Calu3 (cell line): Measurements from ENCODE around the gene TBRG4. TPM values are rescaled to one million over a fixed set of nuclear protein-coding genes. Genes with fewer than 3 reads are reported as not detected.
A peak's percentile ranks its signal among the peaks of the same experiment; 100 is the strongest.

Experiments
- BruUV-seq: library from RNA; stranded (reverse); fragments of 400-500 nt; replicated peaks from 2 replicates; lab custom pipeline; 2021; lab: Mats Ljungman, UMichigan
- CTCF ChIA-PET: fragments of 300-600 bp; sonication (Branson Sonifier 250); formaldehyde crosslinking; loops from one replicate; lab custom pipeline; 2022; ENCODE audit warnings: antibody characterized with exemption; lab: Charles Lee
- DNase-seq: peaks from one replicate; pipeline ENCODE4 v3.0.0; 2022
- H3K27ac Mint-ChIP-seq: one replicate; pipeline ENCODE4 v1.8.0; 2022; ENCODE audit warnings: mixed read lengths; ENCODE audit not compliant: unreplicated experiment
- H3K27me3 Mint-ChIP-seq: one replicate; pipeline ENCODE4 v1.8.0; 2022; ENCODE audit warnings: mixed read lengths; ENCODE audit not compliant: unreplicated experiment
- H3K36me3 Mint-ChIP-seq: one replicate; pipeline ENCODE4 v1.8.0; 2022; ENCODE audit warnings: mild to moderate bottlenecking, moderate library complexity, mixed read lengths; ENCODE audit not compliant: insufficient read depth, unreplicated experiment
- H3K4me1 Mint-ChIP-seq: one replicate; pipeline ENCODE4 v1.8.0; 2022; ENCODE audit warnings: mild to moderate bottlenecking, low read depth, mixed read lengths; ENCODE audit not compliant: unreplicated experiment
- H3K4me3 Mint-ChIP-seq: one replicate; pipeline ENCODE4 v1.8.0; 2022; ENCODE audit warnings: mild to moderate bottlenecking, low read depth, moderate library complexity, mixed read lengths; ENCODE audit not compliant: unreplicated experiment
- H3K9me3 Mint-ChIP-seq: one replicate; pipeline ENCODE4 v1.8.0; 2022; ENCODE audit warnings: low read depth, mixed read lengths; ENCODE audit not compliant: unreplicated experiment
- intact Hi-C: fragments of 100-400 bp; cut with micrococcal nuclease; formaldehyde crosslinking; loops from one replicate; pipeline ENCODE4 v1.10.0; 2022; ENCODE audit not compliant: unreplicated experiment
- total RNA-seq: library from RNA; stranded (reverse); gene quantifications from 2 replicates; pipeline ENCODE4 v1.2.3, GENCODE V29; 2022
- TF ChIP-seq, protein P1 (sequence below): fragments of 200-600 bp; IDR thresholded peaks from one replicate; pipeline ENCODE4 v1.8.0; 2022; ENCODE audit warnings: antibody characterized with exemption; ENCODE audit not compliant: unreplicated experiment

Gene TBRG4
- total RNA-seq, 1 experiment from 2014 or later: 191 TPM

DNA sequence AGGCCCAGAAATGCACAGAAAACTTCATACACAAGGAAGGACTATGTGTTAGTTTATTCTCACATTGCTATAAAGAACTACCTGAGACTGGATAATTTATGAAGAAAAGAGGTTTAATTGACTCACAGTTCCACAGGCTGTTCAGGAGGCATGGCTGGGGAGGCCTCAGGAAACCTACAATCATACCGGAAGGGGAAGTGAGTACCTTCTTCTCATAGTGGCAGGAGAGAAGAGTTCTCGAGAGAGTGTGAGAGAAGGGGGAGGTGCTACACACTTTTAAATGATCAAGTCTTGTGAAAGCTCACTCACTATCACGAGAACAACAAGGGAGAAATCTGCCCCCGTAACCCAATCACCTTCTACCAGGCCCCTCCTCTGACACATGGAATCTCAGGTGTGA lies 29.3 kb upstream of the TBRG4 start:
- CTCF ChIA-PET: no interaction called here
- no peak for DNase-seq
- peaks cover 65% of the 10 kb centered on the region for H3K27me3 Mint-ChIP-seq
- no peaks in the 10 kb centered on the region for H3K9me3 Mint-ChIP-seq
- intact Hi-C loops: no loop called here
- peaks cover 6% of the 10 kb centered on the region for H3K4me1 Mint-ChIP-seq
- H3K4me3 Mint-ChIP-seq: no peak overlapping the region
- TF ChIP-seq, protein P1, sequence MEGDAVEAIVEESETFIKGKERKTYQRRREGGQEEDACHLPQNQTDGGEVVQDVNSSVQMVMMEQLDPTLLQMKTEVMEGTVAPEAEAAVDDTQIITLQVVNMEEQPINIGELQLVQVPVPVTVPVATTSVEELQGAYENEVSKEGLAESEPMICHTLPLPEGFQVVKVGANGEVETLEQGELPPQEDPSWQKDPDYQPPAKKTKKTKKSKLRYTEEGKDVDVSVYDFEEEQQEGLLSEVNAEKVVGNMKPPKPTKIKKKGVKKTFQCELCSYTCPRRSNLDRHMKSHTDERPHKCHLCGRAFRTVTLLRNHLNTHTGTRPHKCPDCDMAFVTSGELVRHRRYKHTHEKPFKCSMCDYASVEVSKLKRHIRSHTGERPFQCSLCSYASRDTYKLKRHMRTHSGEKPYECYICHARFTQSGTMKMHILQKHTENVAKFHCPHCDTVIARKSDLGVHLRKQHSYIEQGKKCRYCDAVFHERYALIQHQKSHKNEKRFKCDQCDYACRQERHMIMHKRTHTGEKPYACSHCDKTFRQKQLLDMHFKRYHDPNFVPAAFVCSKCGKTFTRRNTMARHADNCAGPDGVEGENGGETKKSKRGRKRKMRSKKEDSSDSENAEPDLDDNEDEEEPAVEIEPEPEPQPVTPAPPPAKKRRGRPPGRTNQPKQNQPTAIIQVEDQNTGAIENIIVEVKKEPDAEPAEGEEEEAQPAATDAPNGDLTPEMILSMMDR: no peak
- no TSS peak for BruUV-seq
- H3K27ac Mint-ChIP-seq: no peak overlapping the region
- no peaks in the 10 kb centered on the region for H3K36me3 Mint-ChIP-seq

GRCh38 chr7:45138433-45139267 lies 27.2 kb upstream of the TBRG4 start:
- H3K27me3 Mint-ChIP-seq: peaks cover 53% of the 10 kb centered on the region
- TF ChIP-seq, protein P1: no peak
- BruUV-seq: no TSS peak
- peaks cover 7% of the 10 kb centered on the region for H3K4me1 Mint-ChIP-seq
- no peaks in the 10 kb centered on the region for H3K9me3 Mint-ChIP-seq
- CTCF ChIA-PET: no interaction called here
- H3K4me3 Mint-ChIP-seq: no peak overlapping the region
- no peak for DNase-seq
- no peak overlapping the region for H3K27ac Mint-ChIP-seq
- intact Hi-C loops: no loop called here
- H3K36me3 Mint-ChIP-seq: no peaks in the 10 kb centered on the region

- peaks cover 66% of the 10 kb centered on the region for H3K27me3 Mint-ChIP-seq
- no peaks in the 10 kb centered on the region for H3K36me3 Mint-ChIP-seq
- no peak overlapping the region for H3K4me3 Mint-ChIP-seq
- TF ChIP-seq, protein P1: peak; percentile 91
- no peaks in the 10 kb centered on the region for H3K9me3 Mint-ChIP-seq
- H3K27ac Mint-ChIP-seq: no peak overlapping the region
- peaks cover 7% of the 10 kb centered on the region for H3K4me1 Mint-ChIP-seq
- CTCF ChIA-PET: interaction anchor here (0.6 to 2.4 kb wide), 16 partner anchors 11 to 563 kb away, joined by 3 to 47 read pairs (median 3); partner anchors contain the start of genes DDX56, H2AZ2 and PURB
- intact Hi-C loops: loop anchor here (1.0 to 2.0 kb wide), 4 partner anchors 58 to 548 kb away; no protein-coding TSS in a partner anchor
- DNase-seq: peak; percentile 78
- BruUV-seq: no TSS peak
Observed at GRCh38 chr7:45136106-45137060, 24.9 kb upstream of the TBRG4 start.

GRCh38 chr7:45133877-45134276 lies 22.4 kb upstream of the TBRG4 start:
- no peak for DNase-seq
- intact Hi-C loops: no loop called here
- Mint-ChIP-seq H3K36me3 (no peaks in the 10 kb centered on the region), H3K4me3 (no peak overlapping the region), H3K27me3 (peaks cover 70% of the 10 kb centered on the region), H3K4me1 (peaks cover 7% of the 10 kb centered on the region), H3K9me3 (no peaks in the 10 kb centered on the region), H3K27ac (no peak overlapping the region)
- no TSS peak for BruUV-seq
- CTCF ChIA-PET: interaction anchor here (1.3 kb wide), 1 partner anchor 160 kb away, joined by 3 read pairs; no protein-coding TSS in a partner anchor
- TF ChIP-seq, protein P1: no peak
